A673 (cell line): ENCODE results near the gene FCHO1.

Experiments used
- CTCF ChIP-seq: fragments of 300-800, 200-600 bp; sonication (generic); conservative IDR thresholded peaks from 2 replicates; pipeline ENCODE4 v1.5.1; 2017; ENCODE audit warnings: low read depth, mild to moderate bottlenecking, antibody characterized with exemption, low read length, moderate library complexity, mixed read lengths
- EZH2 ChIP-seq: fragments of 200-600 bp; sonication (generic); IDR thresholded peaks from 2 replicates; pipeline ENCODE4 v1.6.1; 2017; ENCODE audit warnings: borderline replicate concordance, low read depth, mild to moderate bottlenecking, mixed read lengths, antibody characterized with exemption, low read length; ENCODE audit not compliant: poor library complexity, severe bottlenecking

- TF ChIP-seq CTCF (no peak), EZH2 (no peak)
These were observed 32.1 kb upstream of the FCHO1 start, which contains the start of gene MAP1S for GRCh38 chr19:17718947-17719711.
